ENCODE data around the gene OR12D1.

Gene OR12D1

DNA sequence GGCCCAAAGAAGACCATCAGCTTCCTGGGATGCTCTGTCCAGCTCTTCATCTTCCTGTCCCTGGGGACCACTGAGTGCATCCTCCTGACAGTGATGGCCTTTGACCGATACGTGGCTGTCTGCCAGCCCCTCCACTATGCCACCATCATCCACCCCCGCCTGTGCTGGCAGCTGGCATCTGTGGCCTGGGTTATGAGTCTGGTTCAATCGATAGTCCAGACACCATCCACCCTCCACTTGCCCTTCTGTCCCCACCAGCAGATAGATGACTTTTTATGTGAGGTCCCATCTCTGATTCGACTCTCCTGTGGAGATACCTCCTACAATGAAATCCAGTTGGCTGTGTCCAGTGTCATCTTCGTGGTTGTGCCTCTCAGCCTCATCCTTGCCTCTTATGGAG lies 47.3 kb downstream of the OR12D1 start:
- Histone ChIP-seq H3K36me3 (no peaks in the 10 kb centered on the region), H3K4me2 (no peak overlapping the region), H3K9me3 (no peaks in the 10 kb centered on the region), H3K27ac (no peak overlapping the region), H3K4me1 (no peaks in the 10 kb centered on the region), H4K20me1 (no peaks in the 10 kb centered on the region), H3K4me3 (no peak overlapping the region), H3K27me3 (no peaks in the 10 kb centered on the region), H3K9ac (no peak overlapping the region)
- no peak for TF ChIP-seq Cebpa-rat (IDR thresholded peaks at IDR 0.05)

DNA sequence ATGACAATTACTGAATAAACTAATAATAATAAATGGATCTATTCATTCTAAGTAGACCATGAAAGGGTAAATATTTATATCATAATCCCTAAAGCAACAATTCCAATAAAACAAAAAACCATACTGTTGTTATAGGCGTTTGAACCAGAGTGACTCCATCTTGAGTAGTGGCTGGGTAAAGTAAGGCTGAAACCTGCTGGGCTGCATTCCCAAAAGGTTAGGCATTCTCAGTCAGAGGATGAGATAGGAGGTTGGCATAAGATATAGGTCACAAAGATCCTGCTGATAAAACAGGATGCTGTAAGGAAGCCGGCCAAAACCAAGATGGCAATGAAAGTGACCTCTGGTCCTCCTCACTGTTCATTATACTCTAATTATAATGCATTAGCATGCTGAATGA lies 50.6 kb downstream of the OR12D1 start:
- H4K20me1 ChIP-seq: no peaks in the 10 kb centered on the region

DNA sequence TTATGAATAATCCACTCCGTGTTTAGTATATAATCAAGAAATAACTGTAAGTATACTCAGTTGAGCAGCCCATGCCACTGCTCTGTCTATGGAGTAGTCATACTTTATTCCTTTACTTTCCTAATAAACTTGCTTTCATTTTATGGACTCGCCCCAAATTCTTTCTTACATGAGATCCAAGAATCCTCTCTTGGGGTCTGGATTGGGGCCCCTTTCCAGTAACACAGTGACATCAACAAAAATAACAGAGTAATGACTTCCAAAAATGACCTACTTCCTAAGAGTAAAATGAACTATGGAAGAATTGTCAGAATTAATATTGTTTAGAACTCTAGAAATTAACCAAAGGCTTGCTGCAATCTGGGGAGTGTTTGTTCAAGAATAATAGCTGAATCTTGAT lies 51.1 kb downstream of the OR12D1 start:
- TF ChIP-seq Cebpa-rat (IDR thresholded peaks at IDR 0.05): no peak
- no peaks in the 10 kb centered on the region for H3K36me3 ChIP-seq
- H3K9ac ChIP-seq: no peak overlapping the region
- H3K27ac ChIP-seq: no peak overlapping the region
- no peaks in the 10 kb centered on the region for H3K9me3 ChIP-seq
- no peaks in the 10 kb centered on the region for H3K27me3 ChIP-seq
- no peaks in the 10 kb centered on the region for H3K4me1 ChIP-seq
- H3K4me3 ChIP-seq: no peak overlapping the region
- H4K20me1 ChIP-seq: no peaks in the 10 kb centered on the region
- no peak overlapping the region for H3K4me2 ChIP-seq

More for the DNA sequence above, 50.6 kb downstream of the OR12D1 start:
- Histone ChIP-seq H3K9me3 (no peaks in the 10 kb centered on the region), H3K4me1 (no peaks in the 10 kb centered on the region), H3K9ac (no peak overlapping the region), H3K27me3 (no peaks in the 10 kb centered on the region), H3K4me3 (no peak overlapping the region), H3K4me2 (no peak overlapping the region), H3K36me3 (no peaks in the 10 kb centered on the region), H3K27ac (no peak overlapping the region)
- no peak for TF ChIP-seq Cebpa-rat (IDR thresholded peaks at IDR 0.05)

DNA sequence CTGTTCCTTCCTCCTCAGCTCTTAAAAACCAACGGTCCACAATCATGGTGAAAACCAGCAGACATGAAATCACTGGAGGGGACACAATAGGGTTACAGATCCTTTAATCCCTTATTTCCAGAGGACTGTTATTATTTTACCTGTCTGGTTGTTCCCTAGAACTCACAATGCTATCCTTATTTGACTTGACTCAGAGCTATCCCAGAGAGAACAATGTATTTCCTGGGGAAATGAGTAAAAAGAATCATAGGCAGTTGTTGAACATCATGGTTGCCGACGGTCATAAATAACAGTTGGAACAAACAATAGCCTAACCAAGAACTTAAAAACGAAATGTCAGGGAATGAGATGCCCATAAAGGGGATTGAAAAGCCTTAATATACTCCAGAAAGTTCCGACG lies 51.5 kb downstream of the OR12D1 start:
- Histone ChIP-seq H3K4me2 (no peak overlapping the region), H3K27ac (no peak overlapping the region), H3K9me3 (no peaks in the 10 kb centered on the region), H3K27me3 (no peaks in the 10 kb centered on the region), H3K9ac (no peak overlapping the region), H3K4me1 (no peaks in the 10 kb centered on the region), H3K4me3 (no peak overlapping the region), H4K20me1 (no peaks in the 10 kb centered on the region), H3K36me3 (no peaks in the 10 kb centered on the region)
- TF ChIP-seq Cebpa-rat (IDR thresholded peaks at IDR 0.05): no peak

All from BLaER1 (cell line).